ENCODE results near the gene ZBTB16. TPM values are rescaled to one million over a fixed set of nuclear protein-coding genes. Genes with fewer than 3 reads are reported as not detected.

The ZBTB16 gene
- polyA plus RNA-seq, 1 experiment, result not detected

- H3K27me3 ChIP-seq (ENCODE audit: control insufficient read depth, insufficient read depth, low read length), result peaks cover 6% of the 10 kb centered on the region
- ChIA-PET POLR2A (no interaction called here), CTCF (interaction anchor here (1.9 kb wide), 1 partner anchor 30 kb away, joined by 6 read pairs; no protein-coding TSS in a partner anchor)
- no peak for TF ChIP-seq CTCF (IDR thresholded peaks at IDR 0.05; ENCODE audit: insufficient read depth, low read depth, low read length)
- DNase-seq (ENCODE audit: low read depth), result no peak
- H3K36me3 ChIP-seq (ENCODE audit: control insufficient read depth, insufficient read depth, low read length), result no peaks in the 10 kb centered on the region
- no peak overlapping the region for H3K4me3 ChIP-seq (ENCODE audit: low read depth, low read length)
Observed at GRCh38 chr11:114232400-114233059, 173.0 kb downstream of the ZBTB16 start.

- ChIA-PET POLR2A (no interaction called here), CTCF (interaction anchor here (1.9 kb wide), 1 partner anchor 28 kb away, joined by 6 read pairs; no protein-coding TSS in a partner anchor)
- no peak overlapping the region for H3K4me3 ChIP-seq (ENCODE audit: low read depth, low read length)
- H3K36me3 ChIP-seq (ENCODE audit: control insufficient read depth, insufficient read depth, low read length), result no peaks in the 10 kb centered on the region
- H3K27me3 ChIP-seq (ENCODE audit: control insufficient read depth, insufficient read depth, low read length), result peaks cover 7% of the 10 kb centered on the region
- no peak for DNase-seq (ENCODE audit: low read depth)
- no peak for TF ChIP-seq CTCF (IDR thresholded peaks at IDR 0.05; ENCODE audit: insufficient read depth, low read depth, low read length)
Observed at GRCh38 chr11:114233755-114234154, 174.2 kb downstream of the ZBTB16 start.

GRCh38 chr11:114236829-114237228 lies 177.3 kb downstream of the ZBTB16 start:
- ChIA-PET POLR2A (no interaction called here), CTCF (interaction anchor here (1.4 to 2.6 kb wide), 2 partner anchors 25 to 242 kb away, joined by 4 to 10 read pairs; no protein-coding TSS in a partner anchor)
- Histone ChIP-seq H3K36me3 (ENCODE audit: control insufficient read depth, insufficient read depth, low read length) (no peaks in the 10 kb centered on the region), H3K27me3 (ENCODE audit: control insufficient read depth, insufficient read depth, low read length) (peaks cover 6% of the 10 kb centered on the region), H3K4me3 (ENCODE audit: low read depth, low read length) (no peak overlapping the region)
- DNase-seq (ENCODE audit: low read depth), result no peak
- TF ChIP-seq CTCF (IDR thresholded peaks at IDR 0.05; ENCODE audit: insufficient read depth, low read depth, low read length), result no peak

- peaks cover 6% of the 10 kb centered on the region for H3K27me3 ChIP-seq (ENCODE audit: control insufficient read depth, insufficient read depth, low read length)
- no peak for TF ChIP-seq CTCF (IDR thresholded peaks at IDR 0.05; ENCODE audit: insufficient read depth, low read depth, low read length)
- CTCF ChIA-PET, result interaction anchor here (1.4 to 2.6 kb wide), 2 partner anchors 24 to 243 kb away, joined by 4 to 10 read pairs; no protein-coding TSS in a partner anchor
- POLR2A ChIA-PET, result no interaction called here
- H3K36me3 ChIP-seq (ENCODE audit: control insufficient read depth, insufficient read depth, low read length), result no peaks in the 10 kb centered on the region
- no peak for DNase-seq (ENCODE audit: low read depth)
- no peak overlapping the region for H3K4me3 ChIP-seq (ENCODE audit: low read depth, low read length)
Observed at GRCh38 chr11:114237321-114238280, 178.1 kb downstream of the ZBTB16 start.

- ChIA-PET CTCF (interaction anchor here (0.7 kb wide), 1 partner anchor 9 kb away, joined by 3 read pairs; no protein-coding TSS in a partner anchor), POLR2A (no interaction called here)
- no peaks in the 10 kb centered on the region for H3K36me3 ChIP-seq (ENCODE audit: control insufficient read depth, insufficient read depth, low read length)
- no peak for TF ChIP-seq CTCF (IDR thresholded peaks at IDR 0.05; ENCODE audit: insufficient read depth, low read depth, low read length)
- no peak overlapping the region for H3K4me3 ChIP-seq (ENCODE audit: low read depth, low read length)
- DNase-seq (ENCODE audit: low read depth), result no peak
- H3K27me3 ChIP-seq (ENCODE audit: control insufficient read depth, insufficient read depth, low read length), result peaks cover 7% of the 10 kb centered on the region
Observed at GRCh38 chr11:114239753-114240161, 180.2 kb downstream of the ZBTB16 start.
